RWPE2 (cell line): ENCODE results near the gene KIAA0513.

Experiments
- ATAC-seq: fragments of 200-7000 bp; cut with Tn5 transposase; 3 replicates; pipeline ENCODE4 v1.9.1; 2021; ENCODE audit warnings: low read depth
- DNase-seq: peaks from one replicate; pipeline ENCODE4 v3.0.0-alpha.2; 2020; ENCODE audit warnings: low spot score
- H3K27ac ChIP-seq: fragments of 450-650 bp; 2 replicates; pipeline ENCODE4 v1.5.1; 2017; ENCODE audit warnings: mild to moderate bottlenecking; ENCODE audit not compliant: poor library complexity, severe bottlenecking
- H3K27me3 ChIP-seq: fragments of 250-450 bp; sonication (Bioruptor Pico); 2 replicates; pipeline ENCODE4 v1.5.1; 2021; ENCODE audit warnings: mild to moderate bottlenecking, moderate library complexity; ENCODE audit not compliant: insufficient read depth, poor library complexity, severe bottlenecking
- H3K36me3 ChIP-seq: fragments of 250-450 bp; sonication (Bioruptor Pico); 2 replicates; pipeline ENCODE4 v1.5.1; 2020; ENCODE audit warnings: low read depth, mild to moderate bottlenecking, moderate library complexity
- H3K4me1 ChIP-seq: fragments of 250-450 bp; sonication (Bioruptor Pico); 2 replicates; pipeline ENCODE4 v1.5.1; 2021; ENCODE audit warnings: mild to moderate bottlenecking, moderate library complexity; ENCODE audit not compliant: insufficient read depth, poor library complexity, severe bottlenecking
- H3K4me3 ChIP-seq: fragments of 250-450 bp; sonication (Bioruptor Pico); 2 replicates; pipeline ENCODE4 v1.5.1; 2021; ENCODE audit warnings: mild to moderate bottlenecking, moderate library complexity; ENCODE audit not compliant: severe bottlenecking
- H3K9me3 ChIP-seq: fragments of 250-450 bp; sonication (Bioruptor Pico); 2 replicates; pipeline ENCODE4 v1.5.1; 2021; ENCODE audit warnings: mild to moderate bottlenecking, moderate library complexity; ENCODE audit not compliant: severe bottlenecking
- TF ChIP-seq, protein P1 (sequence below): fragments of 450-650 bp; IDR thresholded peaks from one replicate; pipeline ENCODE4 v1.5.1; 2017; ENCODE audit warnings: mild to moderate bottlenecking, moderate library complexity; ENCODE audit not compliant: poor library complexity, severe bottlenecking

The KIAA0513 gene

DNA sequence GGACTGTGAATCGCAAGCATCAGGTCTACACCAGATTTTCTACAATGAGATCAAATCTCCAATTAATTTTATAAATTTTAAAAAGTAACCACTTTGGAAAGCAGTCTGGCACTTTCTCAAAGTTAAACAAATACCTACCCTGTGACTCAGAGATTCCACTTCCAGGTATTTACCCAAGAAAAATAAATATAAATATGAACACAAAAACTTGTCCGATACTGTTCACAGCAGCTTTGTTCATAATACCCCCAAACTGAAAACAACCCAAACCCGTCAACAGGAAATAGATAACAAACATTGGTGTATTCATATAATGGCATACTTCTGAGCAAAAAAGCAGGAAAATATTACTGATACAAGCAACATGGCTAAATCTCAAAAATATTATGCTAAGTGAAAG is 28.4 kb upstream of the KIAA0513 start:
- Histone ChIP-seq H3K4me1 (peaks cover 75% of the 10 kb centered on the region), H3K4me3 (no peak overlapping the region)

GRCh38 chr16:84999857-85000480 is 27.6 kb upstream of the KIAA0513 start:
- Histone ChIP-seq H3K36me3 (peaks cover 48% of the 10 kb centered on the region), H3K9me3 (no peaks in the 10 kb centered on the region), H3K4me3 (no peak overlapping the region), H3K27ac (peak overlapping the region; percentile 99), H3K27me3 (no peaks in the 10 kb centered on the region), H3K4me1 (peaks cover 77% of the 10 kb centered on the region)
- peak; percentile 69 for ATAC-seq
- peak; percentile 86 for DNase-seq
- TF ChIP-seq, protein P1, sequence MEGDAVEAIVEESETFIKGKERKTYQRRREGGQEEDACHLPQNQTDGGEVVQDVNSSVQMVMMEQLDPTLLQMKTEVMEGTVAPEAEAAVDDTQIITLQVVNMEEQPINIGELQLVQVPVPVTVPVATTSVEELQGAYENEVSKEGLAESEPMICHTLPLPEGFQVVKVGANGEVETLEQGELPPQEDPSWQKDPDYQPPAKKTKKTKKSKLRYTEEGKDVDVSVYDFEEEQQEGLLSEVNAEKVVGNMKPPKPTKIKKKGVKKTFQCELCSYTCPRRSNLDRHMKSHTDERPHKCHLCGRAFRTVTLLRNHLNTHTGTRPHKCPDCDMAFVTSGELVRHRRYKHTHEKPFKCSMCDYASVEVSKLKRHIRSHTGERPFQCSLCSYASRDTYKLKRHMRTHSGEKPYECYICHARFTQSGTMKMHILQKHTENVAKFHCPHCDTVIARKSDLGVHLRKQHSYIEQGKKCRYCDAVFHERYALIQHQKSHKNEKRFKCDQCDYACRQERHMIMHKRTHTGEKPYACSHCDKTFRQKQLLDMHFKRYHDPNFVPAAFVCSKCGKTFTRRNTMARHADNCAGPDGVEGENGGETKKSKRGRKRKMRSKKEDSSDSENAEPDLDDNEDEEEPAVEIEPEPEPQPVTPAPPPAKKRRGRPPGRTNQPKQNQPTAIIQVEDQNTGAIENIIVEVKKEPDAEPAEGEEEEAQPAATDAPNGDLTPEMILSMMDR, result no peak

More for the DNA sequence above, 28.4 kb upstream of the KIAA0513 start:
- Histone ChIP-seq H3K9me3 (no peaks in the 10 kb centered on the region), H3K27me3 (no peaks in the 10 kb centered on the region), H3K27ac (peak overlapping the region; percentile 99), H3K36me3 (peaks cover 51% of the 10 kb centered on the region)
- TF ChIP-seq, protein P1, result no peak
- ATAC-seq (no peak), DNase-seq (no peak)

- H3K27ac ChIP-seq, result peak overlapping the region; percentile 99
Observed at GRCh38 chr16:85002099-85002541, 25.5 kb upstream of the KIAA0513 start.

DNA sequence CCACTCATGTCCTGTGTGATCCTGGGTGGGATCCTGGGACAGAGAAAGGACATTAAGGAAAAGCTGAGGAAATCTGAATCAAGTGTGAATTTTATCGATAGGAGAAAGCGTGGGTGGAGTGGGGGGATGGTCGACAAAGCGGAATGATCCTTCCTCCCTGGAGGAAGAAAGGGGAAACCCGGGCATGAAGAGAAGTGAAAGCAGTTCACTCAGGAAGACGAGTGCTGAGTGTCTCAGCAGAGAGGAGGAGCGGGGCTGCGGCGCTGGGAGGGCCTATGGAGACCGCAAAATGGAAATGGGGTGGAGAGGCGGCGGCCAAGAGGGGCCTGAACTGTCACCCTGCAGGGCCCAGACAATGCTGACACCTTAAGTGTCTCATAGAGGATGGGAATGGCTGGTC is 25.0 kb upstream of the KIAA0513 start:
- H3K27me3 ChIP-seq, result no peaks in the 10 kb centered on the region
- peaks cover 50% of the 10 kb centered on the region for H3K36me3 ChIP-seq
- peaks cover 82% of the 10 kb centered on the region for H3K4me1 ChIP-seq
- TF ChIP-seq, protein P1, result no peak
- ATAC-seq, result no peak
- H3K9me3 ChIP-seq, result no peaks in the 10 kb centered on the region
- H3K27ac ChIP-seq, result peak overlapping the region; percentile 99
- no peak for DNase-seq
- no peak overlapping the region for H3K4me3 ChIP-seq

More at GRCh38 chr16:85002099-85002541, 25.5 kb upstream of the KIAA0513 start:
- Histone ChIP-seq H3K9me3 (no peaks in the 10 kb centered on the region), H3K36me3 (peaks cover 48% of the 10 kb centered on the region), H3K27me3 (no peaks in the 10 kb centered on the region), H3K4me1 (peaks cover 82% of the 10 kb centered on the region), H3K4me3 (no peak overlapping the region)
- TF ChIP-seq, protein P1, result no peak
- DNase-seq (no peak), ATAC-seq (no peak)

DNA sequence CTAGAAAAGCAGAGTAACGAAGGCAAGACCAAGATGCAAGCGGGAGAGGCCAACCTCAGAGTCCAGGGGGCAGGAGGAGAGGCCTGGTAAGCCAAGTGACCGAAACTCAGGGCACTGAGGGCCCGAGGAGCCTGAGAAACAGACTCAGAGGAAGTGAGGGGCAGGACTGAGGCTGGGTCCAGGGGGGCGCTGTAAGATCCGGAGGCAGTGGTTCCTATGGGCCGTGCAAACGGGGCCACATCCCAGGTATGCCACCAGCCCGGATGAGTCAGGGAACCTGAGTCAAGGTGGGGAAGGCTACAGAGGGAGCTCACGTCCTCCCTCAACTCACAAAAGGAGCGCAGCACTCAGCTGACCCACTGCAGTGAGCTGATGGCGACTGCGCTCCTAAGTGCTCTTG is 24.5 kb upstream of the KIAA0513 start:
- TF ChIP-seq, protein P1, result no peak
- Histone ChIP-seq H3K9me3 (no peaks in the 10 kb centered on the region), H3K36me3 (peaks cover 55% of the 10 kb centered on the region), H3K27me3 (no peaks in the 10 kb centered on the region), H3K27ac (peak overlapping the region; percentile 99), H3K4me3 (no peak overlapping the region), H3K4me1 (peaks cover 82% of the 10 kb centered on the region)
- DNase-seq (no peak), ATAC-seq (no peak)
